Ascending aorta (tissue), 2 donors: Measurements from ENCODE around the gene WASL. TPM values are rescaled to one million over a fixed set of nuclear protein-coding genes. Genes with fewer than 3 reads are reported as not detected.
"Not testable (repeated sequence)": the region's sequence is repeated elsewhere in the genome, so short reads cannot be mapped to it uniquely, and the experiment has no call there.

ENCODE experiments used
- DNase-seq, 2 donors: peaks; one replicate each; pipeline ENCODE4 v3.0.0-alpha.2; 2019; ENCODE audit warnings: low spot score in 2 of 2
- H3K27ac ChIP-seq, 2 donors: fragments of 200-600 bp; sonication (generic); one replicate each; pipeline ENCODE4 v1.5.1; 2016 to 2017; ENCODE audit warnings: mild to moderate bottlenecking in 1 of 2
- H3K27me3 ChIP-seq: fragments of 200-600 bp; sonication (generic); one replicate; pipeline ENCODE4 v1.5.1; 2017
- H3K36me3 ChIP-seq, 2 donors: fragments of 200-600 bp; sonication (generic); one replicate each; pipeline ENCODE4 v1.5.1; 2016
- H3K4me1 ChIP-seq, 2 donors: fragments of 200-600 bp; sonication (generic); one replicate each; pipeline ENCODE4 v1.5.1; 2016 to 2017; ENCODE audit warnings: mild to moderate bottlenecking in 1 of 2
- H3K4me3 ChIP-seq, 2 donors: fragments of 200-600 bp; sonication (generic); one replicate each; pipeline ENCODE4 v1.5.1; 2016 to 2017; ENCODE audit warnings: mild to moderate bottlenecking in 1 of 2
- H3K9me3 ChIP-seq, 2 donors: fragments of 200-600 bp; sonication (generic); one replicate each; pipeline ENCODE4 v1.5.1; 2016
- intact Hi-C: fragments of 100-400 bp; cut with DNase I; formaldehyde crosslinking; loops from one replicate; pipeline ENCODE4 v1.15.1; 2023
- total RNA-seq: library from RNA; depleted of rRNA; stranded (reverse); fragments of >200 nt; gene quantifications from one replicate; pipeline ENCODE4 v1.1.0, GENCODE V29; 2016
- TF ChIP-seq, protein P1 (sequence below), 3 experiments: fragments of 200-600 bp in 2 of 3; fragments of 450-650 bp in 1 of 3; sonication (generic) in 2 of 3; IDR thresholded peaks; one replicate each; pipeline ENCODE4 v1.5.1; 2016 to 2019; ENCODE audit warnings: antibody characterized with exemption in 3 of 3, mild to moderate bottlenecking in 1 of 3, moderate library complexity in 1 of 3

Gene WASL
- total RNA-seq, 1 donor from 2014 or later: 23.7 TPM

DNA sequence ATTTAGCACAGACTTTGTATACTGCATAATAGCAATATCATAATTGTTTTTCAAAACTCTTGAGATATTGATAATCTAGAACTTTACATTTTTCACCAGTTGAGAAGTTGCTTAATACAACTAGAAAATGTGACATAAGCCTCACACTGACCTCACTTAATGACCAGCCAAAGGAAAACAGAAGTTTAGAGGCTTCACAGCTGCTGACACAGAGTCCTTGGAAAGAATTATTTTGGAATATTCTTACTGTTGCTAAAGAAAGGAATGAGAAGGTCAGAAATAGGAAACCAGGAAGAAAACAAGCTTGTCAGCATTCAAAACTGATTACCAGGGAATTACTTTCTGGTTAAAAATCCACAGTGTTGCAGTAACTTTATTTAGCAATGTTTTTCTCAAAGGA lies 35.5 kb upstream of the WASL start:
- H3K4me1 ChIP-seq: no peaks in the 10 kb centered on the region
- H3K9me3 ChIP-seq: no peaks in the 10 kb centered on the region
- intact Hi-C loops: no loop called here
- H3K27me3 ChIP-seq: no peaks in the 10 kb centered on the region
- DNase-seq: no peak
- H3K36me3 ChIP-seq: no peaks in the 10 kb centered on the region
- TF ChIP-seq, protein P1, sequence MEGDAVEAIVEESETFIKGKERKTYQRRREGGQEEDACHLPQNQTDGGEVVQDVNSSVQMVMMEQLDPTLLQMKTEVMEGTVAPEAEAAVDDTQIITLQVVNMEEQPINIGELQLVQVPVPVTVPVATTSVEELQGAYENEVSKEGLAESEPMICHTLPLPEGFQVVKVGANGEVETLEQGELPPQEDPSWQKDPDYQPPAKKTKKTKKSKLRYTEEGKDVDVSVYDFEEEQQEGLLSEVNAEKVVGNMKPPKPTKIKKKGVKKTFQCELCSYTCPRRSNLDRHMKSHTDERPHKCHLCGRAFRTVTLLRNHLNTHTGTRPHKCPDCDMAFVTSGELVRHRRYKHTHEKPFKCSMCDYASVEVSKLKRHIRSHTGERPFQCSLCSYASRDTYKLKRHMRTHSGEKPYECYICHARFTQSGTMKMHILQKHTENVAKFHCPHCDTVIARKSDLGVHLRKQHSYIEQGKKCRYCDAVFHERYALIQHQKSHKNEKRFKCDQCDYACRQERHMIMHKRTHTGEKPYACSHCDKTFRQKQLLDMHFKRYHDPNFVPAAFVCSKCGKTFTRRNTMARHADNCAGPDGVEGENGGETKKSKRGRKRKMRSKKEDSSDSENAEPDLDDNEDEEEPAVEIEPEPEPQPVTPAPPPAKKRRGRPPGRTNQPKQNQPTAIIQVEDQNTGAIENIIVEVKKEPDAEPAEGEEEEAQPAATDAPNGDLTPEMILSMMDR (IDR thresholded peaks at IDR 0.05): no peak
- no peak overlapping the region for H3K27ac ChIP-seq
- H3K4me3 ChIP-seq: no peak overlapping the region

DNA sequence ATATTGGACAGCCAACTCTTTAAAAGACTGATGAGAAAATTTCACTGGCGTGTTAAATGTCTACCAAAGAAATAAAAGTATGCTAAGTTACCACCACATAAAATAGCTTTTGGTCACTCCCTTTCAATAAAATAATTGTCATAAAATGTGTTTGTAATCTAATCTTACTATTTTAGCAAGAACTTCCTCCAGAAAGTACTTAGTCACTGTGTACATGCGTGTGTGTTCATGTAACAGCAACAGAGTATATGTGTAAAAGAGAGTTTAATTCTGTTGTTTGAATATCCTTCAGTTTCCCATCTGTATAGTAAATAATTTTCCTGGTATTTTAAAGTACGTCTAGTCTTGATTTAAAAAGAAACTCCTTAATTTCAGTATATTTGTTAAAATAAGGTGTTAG lies 35.0 kb upstream of the WASL start:
- Histone ChIP-seq H3K36me3 (no peaks in the 10 kb centered on the region), H3K4me3 (no peak overlapping the region), H3K27me3 (no peaks in the 10 kb centered on the region), H3K4me1 (no peaks in the 10 kb centered on the region), H3K9me3 (no peaks in the 10 kb centered on the region), H3K27ac (no peak overlapping the region)
- TF ChIP-seq, protein P1 (IDR thresholded peaks at IDR 0.05): no peak
- intact Hi-C loops: no loop called here
- DNase-seq: no peak

DNA sequence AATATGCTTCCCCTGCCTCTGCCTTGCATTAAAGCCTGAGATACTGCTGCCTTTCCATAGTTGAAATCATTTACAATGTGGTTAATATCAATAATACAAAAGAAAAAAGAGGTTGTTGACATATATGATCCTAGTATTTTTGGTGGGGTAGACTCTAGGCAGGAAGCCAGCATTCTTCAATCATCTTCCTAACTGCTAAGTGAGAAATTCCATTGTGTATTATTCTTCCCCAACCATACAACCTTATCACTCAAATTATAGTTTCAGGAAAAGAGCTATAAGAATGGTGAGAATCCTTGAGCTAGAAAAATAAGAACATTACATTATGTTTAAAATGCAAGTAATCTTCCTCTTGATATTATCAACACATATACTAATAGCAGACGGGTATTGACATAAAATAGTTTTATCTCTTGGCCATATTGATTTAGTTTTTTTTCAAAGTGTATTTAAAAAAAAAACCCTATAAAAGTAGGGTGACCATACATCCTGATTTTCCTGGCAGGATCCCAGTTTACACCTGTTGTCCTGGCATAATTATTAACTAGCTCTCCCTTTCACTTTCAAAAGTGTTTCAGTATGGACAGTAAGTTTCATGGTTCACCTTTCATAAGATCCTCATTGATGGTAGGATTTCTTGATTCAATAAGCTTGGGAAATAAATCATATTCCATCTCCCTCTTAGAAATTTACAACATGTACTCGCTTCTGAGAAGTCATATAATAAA lies 33.4 kb upstream of the WASL start:
- H3K36me3 ChIP-seq: no peaks in the 10 kb centered on the region
- no peak overlapping the region for H3K27ac ChIP-seq
- H3K4me1 ChIP-seq: no peaks in the 10 kb centered on the region
- TF ChIP-seq, protein P1 (IDR thresholded peaks at IDR 0.05): no peak
- no peaks in the 10 kb centered on the region for H3K9me3 ChIP-seq
- no peak overlapping the region for H3K4me3 ChIP-seq
- no peaks in the 10 kb centered on the region for H3K27me3 ChIP-seq
- no peak for DNase-seq
- intact Hi-C loops: no loop called here

DNA sequence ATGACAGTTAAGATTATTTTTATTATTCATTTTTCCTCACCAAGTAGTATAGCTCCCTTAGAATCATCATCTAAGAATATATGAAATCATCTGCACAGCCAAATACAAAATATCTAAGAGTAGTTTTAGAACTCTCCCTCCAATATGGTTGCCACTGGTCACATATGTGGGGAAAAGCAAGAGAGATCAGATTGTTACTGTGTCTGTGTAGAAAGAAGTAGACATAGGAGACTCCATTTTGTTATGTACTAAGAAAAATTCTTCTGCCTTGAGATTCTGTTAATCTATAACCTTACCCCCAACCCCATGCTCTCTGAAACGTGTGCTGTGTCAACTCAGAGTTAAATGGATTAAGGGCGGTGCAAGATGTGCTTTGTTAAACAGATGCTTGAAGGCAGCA lies 31.7 kb upstream of the WASL start:
- H3K27ac ChIP-seq, H3K4me3 ChIP-seq, H3K36me3 ChIP-seq, H3K4me1 ChIP-seq, H3K9me3 ChIP-seq, H3K27me3 ChIP-seq, intact Hi-C loops, DNase-seq: not testable (repeated sequence)

DNA sequence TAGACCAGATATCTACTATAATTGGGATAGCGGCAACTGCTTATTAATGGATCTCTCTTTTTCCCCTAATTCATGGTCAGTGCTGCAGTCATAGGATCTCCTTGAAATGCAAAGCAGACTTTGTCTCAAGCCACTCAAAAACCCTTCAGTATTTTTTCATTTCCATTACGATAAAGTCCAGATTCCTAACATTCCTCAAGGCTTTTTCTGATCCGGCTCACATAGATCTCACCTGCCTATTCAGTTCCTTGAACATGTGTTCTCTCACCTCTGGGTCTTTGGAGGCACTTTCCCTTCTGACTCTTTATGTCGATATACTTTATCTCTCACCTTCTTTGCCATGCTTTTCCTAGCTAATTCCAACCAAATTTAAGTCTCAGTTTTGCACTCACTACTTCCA lies 25.7 kb upstream of the WASL start:
- intact Hi-C loops: no loop called here
- H3K4me3 ChIP-seq: no peak overlapping the region
- no peak for DNase-seq
- no peaks in the 10 kb centered on the region for H3K27me3 ChIP-seq
- H3K4me1 ChIP-seq: no peaks in the 10 kb centered on the region
- H3K27ac ChIP-seq: no peak overlapping the region
- H3K9me3 ChIP-seq: no peaks in the 10 kb centered on the region
- TF ChIP-seq, protein P1 (IDR thresholded peaks at IDR 0.05): no peak
- no peaks in the 10 kb centered on the region for H3K36me3 ChIP-seq

DNA sequence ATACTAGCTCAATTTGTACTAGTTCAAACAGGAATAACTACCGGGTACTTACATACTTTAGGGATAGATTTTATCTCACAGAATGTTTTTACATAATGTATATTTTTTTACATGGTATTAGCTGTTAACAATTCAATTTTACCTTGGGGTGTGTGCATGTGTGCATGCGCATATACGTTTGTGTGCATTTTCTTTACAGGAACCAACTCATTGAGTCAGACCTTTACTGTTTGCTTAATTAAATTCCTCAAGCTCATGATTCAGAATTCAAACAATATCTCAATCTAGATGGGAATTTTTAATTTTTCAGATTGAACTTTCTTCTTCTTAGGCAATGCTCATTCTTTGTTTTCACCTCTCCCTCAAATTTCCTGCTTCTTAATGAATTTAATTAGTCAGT lies 24.7 kb upstream of the WASL start:
- TF ChIP-seq, protein P1 (IDR thresholded peaks at IDR 0.05): no peak
- H3K9me3 ChIP-seq: no peaks in the 10 kb centered on the region
- H3K27ac ChIP-seq: no peak overlapping the region
- intact Hi-C loops: no loop called here
- H3K36me3 ChIP-seq: no peaks in the 10 kb centered on the region
- H3K27me3 ChIP-seq: no peaks in the 10 kb centered on the region
- no peak for DNase-seq
- no peaks in the 10 kb centered on the region for H3K4me1 ChIP-seq
- no peak overlapping the region for H3K4me3 ChIP-seq
